H1 (cell line): ENCODE measurements around the gene KDM2A. TPM values are rescaled to one million over a fixed set of nuclear protein-coding genes. Genes with fewer than 3 reads are reported as not detected.
"Not testable (repeated sequence)": the region's sequence is repeated elsewhere in the genome, so short reads cannot be mapped to it uniquely, and the experiment has no call there.

ENCODE experiments used
- CTCF ChIA-PET: fragments of 300-600 bp; sonication (Branson Sonifier 250); formaldehyde crosslinking; loops from one replicate; lab custom pipeline; 2021; ENCODE audit not compliant: partially characterized antibody; lab: Charles Lee
- POLR2A ChIA-PET: fragments of 300-600 bp; sonication (Branson Sonifier 250); formaldehyde crosslinking; loops from one replicate; lab custom pipeline; 2021; ENCODE audit warnings: inconsistent platforms; ENCODE audit not compliant: partially characterized antibody; lab: Charles Lee
- DNase-seq, 2 experiments: peaks; one replicate each; pipeline versions ENCODE4 v3.0.0 to v3.0.0-alpha.2; 2010 to 2022; ENCODE audit warnings: low spot score in 2 of 2, low read depth in 1 of 2, mixed read lengths in 1 of 2
- FAIRE-seq: peaks from 2 replicates; lab custom pipeline; 2011; peaks lifted over from hg19 to GRCh38; lab: Jason Lieb, UNC
- H2AFZ ChIP-seq: 2 replicates; pipeline ENCODE4 v1.8.1; 2012; ENCODE audit warnings: low read length, inconsistent platforms
- H2AK5ac ChIP-seq: 2 replicates; pipeline ENCODE4 v1.6.1; 2013; ENCODE audit warnings: low read depth, low read length
- H2BK120ac ChIP-seq: replicated peaks from 2 replicates; pipeline ENCODE3; 2013; ENCODE audit warnings: low read depth, low read length, inconsistent platforms
- H2BK12ac ChIP-seq: 2 replicates; pipeline ENCODE4 v1.6.1; 2013; ENCODE audit warnings: low read depth, low read length
- H2BK15ac ChIP-seq: 2 replicates; pipeline ENCODE4 v1.6.1; 2013; ENCODE audit warnings: low read length
- H2BK20ac ChIP-seq: 2 replicates; pipeline ENCODE4 v1.6.1; 2013; ENCODE audit warnings: low read length
- H2BK5ac ChIP-seq: 2 replicates; pipeline ENCODE4 v1.6.1; 2013; ENCODE audit warnings: low read depth, low read length
- H3K14ac ChIP-seq: 2 replicates; pipeline ENCODE4 v1.6.1; 2013; ENCODE audit warnings: inconsistent platforms; ENCODE audit not compliant: insufficient read length
- H3K18ac ChIP-seq: 2 replicates; pipeline ENCODE4 v1.6.1; 2013; ENCODE audit warnings: low read length; ENCODE audit errors: extremely low read depth
- H3K23ac ChIP-seq: 2 replicates; pipeline ENCODE4 v1.6.1; 2013; ENCODE audit warnings: inconsistent platforms; ENCODE audit not compliant: insufficient read length
- H3K23me2 ChIP-seq: 2 replicates; pipeline ENCODE4 v1.6.1; 2013; ENCODE audit warnings: low read depth, low read length
- H3K27ac ChIP-seq: 2 replicates; pipeline ENCODE4 v1.6.1; 2011; ENCODE audit warnings: low read depth, low read length, inconsistent platforms
- H3K27me3 ChIP-seq, 4 experiments: replicated peaks in 1 of 4; 1 replicate in 1 of 4; 2 replicates in 3 of 4; pipeline versions ENCODE4 v1.6.1 to v1.8.1; 2011 to 2013; ENCODE audit warnings: low read length in 3 of 4, mild to moderate bottlenecking in 3 of 4, inconsistent platforms in 2 of 4, mixed read lengths in 2 of 4, moderate library complexity in 1 of 4; ENCODE audit not compliant: control insufficient read depth in 3 of 4, insufficient read depth in 3 of 4; ENCODE audit errors: extremely low read depth in 1 of 4
- H3K36me3 ChIP-seq, 4 experiments: 2 replicates each; pipeline versions ENCODE4 v1.6.1 to v1.8.1; 2011 to 2013; ENCODE audit warnings: mild to moderate bottlenecking in 4 of 4, low read length in 3 of 4, moderate library complexity in 2 of 4, control low read depth in 1 of 4, inconsistent platforms in 1 of 4; ENCODE audit not compliant: insufficient read depth in 4 of 4, control insufficient read depth in 2 of 4
- H3K4ac ChIP-seq: replicated peaks from 2 replicates; pipeline ENCODE3; 2013; ENCODE audit warnings: low read length, low read depth, mixed read lengths, inconsistent platforms; ENCODE audit not compliant: insufficient read length
- H3K4me1 ChIP-seq, 4 experiments: replicated peaks in 1 of 4; 1 replicate in 1 of 4; 2 replicates in 3 of 4; pipeline versions ENCODE4 v1.6.1 to v1.8.1; 2011 to 2013; ENCODE audit warnings: low read length in 3 of 4, inconsistent platforms in 2 of 4, mixed read lengths in 1 of 4; ENCODE audit not compliant: insufficient read depth in 4 of 4, control insufficient read depth in 3 of 4
- H3K4me2 ChIP-seq, 2 experiments: 2 replicates each; pipeline versions ENCODE4 v1.6.1 to v1.8.1; 2011 to 2013; ENCODE audit warnings: low read depth in 2 of 2, low read length in 2 of 2, control low read depth in 1 of 2, inconsistent platforms in 1 of 2, mild to moderate bottlenecking in 1 of 2; ENCODE audit not compliant: insufficient read depth in 1 of 2
- H3K4me3 ChIP-seq, 4 experiments: fragments of 200-600, 300-600 bp in 1 of 4; sonication (generic), shearing (Covaris generic), sonication (Bioruptor Twin) in 1 of 4; 2 replicates each; pipeline versions ENCODE4 v1.5.1 to v1.8.1; 2011 to 2016; ENCODE audit warnings: low read length in 4 of 4, low read depth in 3 of 4, control low read depth in 2 of 4, inconsistent platforms in 2 of 4, mild to moderate bottlenecking in 2 of 4, mixed read lengths in 1 of 4, moderate library complexity in 1 of 4; ENCODE audit not compliant: insufficient read depth in 2 of 4; ENCODE audit errors: extremely low read depth in 1 of 4
- H3K56ac ChIP-seq: replicated peaks from 2 replicates; pipeline ENCODE3; 2013; ENCODE audit warnings: low read depth, mild to moderate bottlenecking, mixed read lengths, low read length, inconsistent platforms; ENCODE audit not compliant: insufficient read length
- H3K79me1 ChIP-seq: 2 replicates; pipeline ENCODE4 v1.6.1; 2013; ENCODE audit warnings: low read depth, low read length, control low read depth
- H3K79me2 ChIP-seq, 2 experiments: 2 replicates each; pipeline versions ENCODE4 v1.6.1 to v1.8.1; 2012 to 2013; ENCODE audit warnings: low read length in 2 of 2, mild to moderate bottlenecking in 2 of 2, inconsistent platforms in 1 of 2; ENCODE audit not compliant: insufficient read depth in 2 of 2, control insufficient read depth in 1 of 2
- H3K9ac ChIP-seq, 4 experiments: replicated peaks in 1 of 4; 1 replicate in 1 of 4; 2 replicates in 3 of 4; pipeline versions ENCODE4 v1.6.1 to v1.8.1; 2011 to 2013; ENCODE audit warnings: low read depth in 3 of 4, low read length in 3 of 4, control low read depth in 2 of 4, mild to moderate bottlenecking in 2 of 4, moderate library complexity in 2 of 4, inconsistent platforms in 1 of 4; ENCODE audit errors: extremely low read depth in 1 of 4
- H3K9me3 ChIP-seq, 2 experiments: 2 replicates each; pipeline versions ENCODE4 v1.6.1 to v1.8.1; 2012 to 2013; ENCODE audit warnings: mild to moderate bottlenecking in 2 of 2, moderate library complexity in 2 of 2, control low read depth in 1 of 2, inconsistent platforms in 1 of 2, low read depth in 1 of 2, low read length in 1 of 2, mixed read lengths in 1 of 2; ENCODE audit not compliant: insufficient read depth in 2 of 2
- H4K20me1 ChIP-seq, 2 experiments: replicated peaks in 1 of 2; 2 replicates each; pipeline versions ENCODE3 to v1.8.1; 2011 to 2013; ENCODE audit warnings: inconsistent platforms in 2 of 2, low read length in 2 of 2, mild to moderate bottlenecking in 1 of 2; ENCODE audit not compliant: insufficient read depth in 2 of 2, control insufficient read depth in 1 of 2
- H4K5ac ChIP-seq: 2 replicates; pipeline ENCODE4 v1.6.1; 2013; ENCODE audit warnings: low read length, low read depth, mixed read lengths, inconsistent platforms; ENCODE audit not compliant: insufficient read length
- H4K8ac ChIP-seq: 2 replicates; pipeline ENCODE4 v1.8.0; 2013; ENCODE audit warnings: mild to moderate bottlenecking, moderate library complexity, low read length, inconsistent platforms; ENCODE audit not compliant: insufficient read depth; ENCODE audit errors: extremely low read depth
- H4K91ac ChIP-seq: replicated peaks from 2 replicates; pipeline ENCODE3; 2013; ENCODE audit warnings: low read length, mixed read lengths, inconsistent platforms; ENCODE audit not compliant: insufficient read length
- WGBS, 2 experiments: shearing (Covaris generic) in 1 of 2; methylation state at CpG; one replicate each; pipeline versions ENCODE4 v1.1.6 to v1.1.7; 2013 to 2015; ENCODE audit warnings: low lambda C conversion rate in 2 of 2, mixed read lengths in 2 of 2, inconsistent platforms in 1 of 2, low coverage in 1 of 2, missing lambda C conversion rate in 1 of 2; ENCODE audit not compliant: insufficient replicate concordance in 2 of 2, insufficient coverage in 1 of 2, insufficient read length in 1 of 2; ENCODE audit errors: extremely low coverage in 1 of 2, missing lambda C conversion rate in 1 of 2; 5-methylcytosine and 5-hydroxymethylcytosine counted together
- polyA plus RNA-seq, 7 experiments: library from polyadenylated mRNA; depleted of rRNA in 3 of 7; stranded (reverse) in 5 of 7; unstranded in 2 of 7; fragments of >200 nt in 5 of 7; fragments of 200-250 nt in 2 of 7; gene quantifications; 1 replicate in 5 of 7; 2 replicates in 1 of 7; 4 replicates in 1 of 7; pipeline versions ENCODE4 v1.2.1 to v1.2.3, GENCODE V29; 2011 to 2013; ENCODE audit warnings: missing spikeins in 2 of 7, mixed read lengths in 2 of 7
- total RNA-seq: library from RNA; stranded (reverse); fragmentation: NEBNext Ultra II Directional; extraction: Animal tissue kit (Norgen Biotek cat#: 25700); gene quantifications from 2 replicates; pipeline ENCODE4 v1.2.1, GENCODE V29; 2021

Gene KDM2A
- total and polyA plus RNA-seq, 2 of the 8 experiments (the other 6 are each of a cell fraction or from before 2014, with no cell fraction given): 55.4 to 66.2 TPM

- WGBS, 2 experiments: 92% methylated on average over 3 of the region's 3 CpGs; no CpG with 5 or more reads in 1 of the 2 experiments
- H3K4ac ChIP-seq, CTCF ChIA-PET, H3K9ac ChIP-seq, H3K79me2 ChIP-seq, H3K23me2 ChIP-seq, H2BK5ac ChIP-seq, H3K18ac ChIP-seq, H3K4me1 ChIP-seq, H3K79me1 ChIP-seq, H3K27me3 ChIP-seq, H2AK5ac ChIP-seq, H3K23ac ChIP-seq, DNase-seq, H4K8ac ChIP-seq, H3K56ac ChIP-seq, H3K4me3 ChIP-seq, H4K5ac ChIP-seq, H3K14ac ChIP-seq, H3K27ac ChIP-seq, H3K4me2 ChIP-seq, H2BK120ac ChIP-seq, FAIRE-seq, H2BK12ac ChIP-seq, H2AFZ ChIP-seq, H2BK20ac ChIP-seq, H4K91ac ChIP-seq, H2BK15ac ChIP-seq, H3K9me3 ChIP-seq, H4K20me1 ChIP-seq: not testable (repeated sequence)
- H3K36me3 ChIP-seq: peaks cover 0 to 11% (median 2%) of the 10 kb centered on the region in 4 experiments; a peak in 3 of 8 replicates
- POLR2A ChIA-PET: interaction anchor here (1.8 kb wide), 1 partner anchor 8 kb away, joined by 5 read pairs; no protein-coding TSS in a partner anchor
Observed at GRCh38 chr11:67198781-67199180, 79.7 kb downstream of the KDM2A start.
